Activated CD4-positive, CD25-positive, alpha-beta regulatory T cell treated with anti-CD3 and anti-CD28 coated beads, Interleukin-2, amount 50 U/mL, for 24 hours (primary cell): ENCODE results near the gene RUNX2.

Experiments used
- ATAC-seq, 2 donors: fragments of 150-1000 bp; cut with Tn5 transposase; one replicate each; pipeline ENCODE4 v1.10.0; 2021; ENCODE audit warnings: mild to moderate bottlenecking in 1 of 2, moderate library complexity in 1 of 2

RUNX2 gene

DNA sequence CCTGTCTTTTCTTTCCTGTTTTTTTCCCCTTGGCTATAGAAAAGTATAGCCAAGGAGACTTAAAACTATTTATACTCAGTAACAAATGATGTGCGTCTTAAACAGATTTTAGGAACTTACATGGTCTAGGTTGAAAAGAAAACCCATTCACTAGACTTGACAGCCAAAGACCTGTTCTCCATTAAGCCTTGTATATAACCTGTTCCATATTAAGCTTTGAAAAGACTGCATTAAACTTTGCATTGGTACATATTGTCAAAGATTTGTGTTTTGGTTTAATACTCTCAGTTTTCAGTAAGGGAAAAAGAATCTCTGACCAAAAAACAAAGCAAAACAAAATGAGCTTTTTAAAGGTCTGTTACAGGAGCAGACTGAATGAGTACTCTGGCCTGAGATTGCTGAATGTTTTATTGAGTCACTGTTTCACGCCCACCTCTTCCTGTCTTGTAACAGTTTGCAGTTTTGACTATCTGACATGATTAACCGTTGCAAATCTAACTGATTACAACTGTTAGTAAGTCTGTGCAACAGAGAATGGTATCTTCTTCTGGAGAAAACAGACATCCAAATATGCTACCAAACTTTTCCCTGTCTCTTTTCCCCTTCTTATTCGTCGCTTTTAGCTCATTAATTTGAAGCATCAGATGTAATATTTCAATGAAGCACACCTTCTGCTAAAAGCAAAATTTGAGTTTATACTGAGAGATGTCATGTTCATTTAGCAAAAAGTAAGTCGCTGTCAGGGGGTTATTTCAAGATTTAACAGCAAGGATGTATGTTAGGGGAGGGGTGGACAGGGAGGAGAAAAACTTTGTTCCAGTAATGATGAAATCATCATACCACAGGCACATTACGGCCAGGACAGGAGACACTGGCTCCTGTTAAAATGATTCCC is 108.7 kb downstream of the RUNX2 start:
- peak; percentile 93 to 95 for ATAC-seq

DNA sequence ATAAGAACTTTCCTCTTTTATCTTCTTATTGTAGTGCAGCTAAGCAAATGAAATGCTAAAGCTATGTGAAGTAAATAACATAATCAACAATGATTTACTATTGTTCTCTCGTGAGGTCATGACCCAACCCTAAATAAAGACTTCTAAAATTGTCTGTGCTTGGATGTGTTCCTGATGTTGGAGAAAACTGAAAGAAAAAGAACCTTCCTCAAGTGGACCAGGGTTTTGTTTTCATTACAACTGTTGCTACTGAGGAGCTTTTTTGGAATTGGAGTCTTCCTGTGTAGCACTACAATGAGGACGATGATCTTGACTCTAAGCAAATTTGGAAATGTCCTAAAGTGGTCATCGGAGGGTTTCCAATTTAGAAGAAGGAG is 109.3 kb downstream of the RUNX2 start:
- ATAC-seq, result no peak

DNA sequence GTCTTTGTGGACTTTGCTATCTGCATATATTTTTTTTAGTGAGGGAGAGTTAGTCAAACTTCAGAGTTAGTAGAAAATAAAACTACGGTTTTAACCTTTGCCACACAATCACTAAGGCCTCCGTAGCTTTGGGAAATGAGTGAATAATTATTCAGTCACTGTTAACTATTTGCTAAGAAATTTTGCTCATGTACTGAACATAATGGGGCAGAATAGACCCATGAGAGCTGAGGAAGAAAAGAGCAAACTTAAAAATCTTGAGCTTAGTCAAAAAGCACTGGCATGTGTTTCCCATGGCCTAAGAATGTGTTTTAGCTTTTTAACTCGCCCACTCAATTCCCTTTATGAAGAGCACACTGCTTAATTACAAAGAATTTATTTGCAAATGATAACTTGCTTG is 110.0 kb downstream of the RUNX2 start:
- ATAC-seq, result peak in 1 of 2 donors; percentile 6

DNA sequence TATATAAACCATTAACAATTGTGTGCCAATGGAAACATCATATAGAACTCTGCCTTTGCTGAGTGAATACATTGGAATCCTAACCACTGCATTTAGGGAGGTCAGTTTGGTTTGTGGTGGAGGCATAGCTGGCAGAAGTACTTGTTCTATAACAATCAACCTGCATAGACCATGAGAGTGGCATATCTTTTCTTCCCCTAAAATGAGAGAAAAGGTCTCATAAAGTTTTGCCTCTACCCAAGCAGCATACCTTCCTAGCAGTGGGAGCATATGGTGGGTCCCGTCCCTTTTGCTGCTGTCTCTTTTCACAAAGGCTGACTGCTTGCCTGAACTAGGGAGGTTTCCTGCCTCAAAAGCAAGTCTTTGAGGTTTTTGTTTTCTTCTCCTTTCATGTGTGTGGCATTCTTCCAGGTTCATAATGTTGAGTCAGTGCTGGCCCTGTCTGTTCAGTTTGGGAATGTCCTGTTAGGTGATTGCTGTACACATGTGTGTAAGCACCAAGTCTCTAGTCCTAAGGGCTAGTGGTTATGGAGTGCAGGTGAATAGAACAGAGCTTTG is 110.8 kb downstream of the RUNX2 start:
- ATAC-seq, result no peak

DNA sequence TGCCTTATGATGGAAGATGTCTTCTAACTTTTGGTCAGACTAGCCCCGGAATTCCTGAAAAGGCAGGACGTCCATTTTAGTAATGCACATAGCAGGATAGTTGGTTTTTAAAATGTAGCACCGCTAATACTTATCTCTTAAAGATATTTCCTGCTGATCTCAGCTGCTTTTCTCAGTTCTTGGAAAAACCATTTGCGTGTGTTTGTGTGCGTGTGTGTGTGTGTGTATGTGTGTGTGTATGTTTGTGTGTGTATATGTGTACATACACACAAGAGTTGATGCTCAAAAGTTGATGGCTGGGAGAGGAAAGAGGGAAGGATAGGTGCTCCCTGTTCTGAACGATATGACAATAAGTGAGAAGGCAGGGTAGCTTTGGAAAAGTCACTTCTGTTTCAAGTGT is 111.3 kb downstream of the RUNX2 start:
- ATAC-seq, result no peak

DNA sequence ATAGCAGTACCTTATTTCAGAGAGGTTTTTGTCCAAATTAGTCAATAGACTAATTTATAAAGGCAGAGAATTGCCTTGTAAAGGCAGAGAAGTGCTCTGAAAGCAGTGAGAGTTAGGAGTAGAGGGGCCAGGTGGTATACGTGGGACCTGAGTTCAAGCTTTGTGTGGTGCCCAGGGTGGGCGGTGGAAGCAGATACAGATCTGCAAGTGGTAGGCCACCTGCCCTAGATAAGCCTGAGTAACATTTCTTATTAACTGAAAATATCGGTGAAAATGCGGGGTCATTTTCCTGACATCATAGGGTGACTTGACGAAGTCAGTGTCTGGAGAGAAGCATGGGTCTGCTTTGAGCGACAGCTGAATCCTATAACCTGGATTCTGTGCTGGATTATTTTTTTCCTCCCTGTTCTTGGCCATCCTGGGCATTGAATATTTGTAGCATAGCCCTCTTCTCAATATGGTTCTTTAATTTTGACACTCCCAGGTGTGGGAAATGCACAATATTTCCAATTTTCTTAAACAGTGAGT is 111.8 kb downstream of the RUNX2 start:
- ATAC-seq, result no peak

DNA sequence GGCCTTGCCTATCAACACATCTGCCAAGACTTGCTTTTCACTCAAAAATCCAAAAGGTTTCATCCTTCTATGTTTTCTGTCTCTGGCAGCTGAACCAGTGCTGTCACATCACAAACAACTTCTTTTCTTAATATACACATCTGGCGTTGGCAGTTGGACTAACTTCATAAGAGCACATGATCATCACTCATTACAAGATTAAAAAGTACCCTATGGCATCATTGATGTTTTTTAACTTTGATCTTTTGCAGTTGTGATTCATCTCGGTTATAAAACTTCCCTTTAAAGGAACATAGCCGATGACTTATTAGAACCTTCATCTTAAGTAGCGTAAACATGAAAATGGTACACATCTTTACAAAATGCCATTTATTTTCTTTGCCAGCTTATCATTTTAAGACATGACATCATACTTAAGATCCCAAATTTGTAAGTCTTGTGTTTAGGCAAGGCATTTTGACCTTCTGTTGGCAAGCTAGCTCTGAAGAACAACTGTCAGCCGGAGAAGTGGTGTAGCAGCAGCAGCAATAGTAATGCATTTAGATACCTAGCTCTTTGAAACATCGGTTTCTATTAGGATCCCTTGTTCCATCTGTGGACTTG is 113.8 kb downstream of the RUNX2 start:
- peak; percentile 79 to 82 for ATAC-seq

DNA sequence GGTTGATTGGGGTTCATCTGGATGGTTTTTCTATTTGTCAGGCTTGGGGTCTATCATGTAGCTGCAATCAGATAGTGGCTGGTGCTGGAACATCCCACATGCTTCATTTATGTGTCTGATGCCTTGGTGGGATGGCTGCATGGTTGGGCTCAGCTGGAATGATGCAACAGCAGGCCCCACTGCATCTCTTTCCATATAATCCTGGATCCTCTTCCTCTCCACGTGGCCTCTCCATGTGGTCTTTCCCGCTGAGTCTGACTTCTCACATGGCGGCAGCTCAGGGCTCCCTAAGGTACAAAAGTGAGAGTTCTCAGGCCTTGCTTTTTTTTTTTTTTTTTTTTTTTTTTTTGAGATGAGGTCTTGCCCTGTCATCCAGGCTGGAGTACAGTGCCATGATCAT is 114.6 kb downstream of the RUNX2 start:
- ATAC-seq, result no peak

DNA sequence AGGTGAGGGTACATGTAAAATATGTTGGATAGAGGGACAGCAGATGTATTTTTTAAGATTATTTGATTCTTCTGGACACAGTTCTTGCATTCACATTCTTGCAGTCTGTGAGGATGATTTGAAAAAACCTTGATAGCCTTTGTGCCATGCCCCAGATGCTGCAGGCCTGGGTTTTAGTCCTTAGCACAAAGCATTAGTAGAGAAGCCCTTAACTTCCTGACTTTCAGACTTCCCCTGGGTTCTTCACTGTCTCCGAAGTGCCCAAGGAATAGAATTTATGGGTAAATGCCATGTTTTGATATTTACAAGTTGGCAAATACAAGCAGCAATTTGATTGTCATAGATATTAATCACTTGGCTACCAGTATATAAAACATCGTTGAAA is 117.2 kb downstream of the RUNX2 start:
- no peak for ATAC-seq

DNA sequence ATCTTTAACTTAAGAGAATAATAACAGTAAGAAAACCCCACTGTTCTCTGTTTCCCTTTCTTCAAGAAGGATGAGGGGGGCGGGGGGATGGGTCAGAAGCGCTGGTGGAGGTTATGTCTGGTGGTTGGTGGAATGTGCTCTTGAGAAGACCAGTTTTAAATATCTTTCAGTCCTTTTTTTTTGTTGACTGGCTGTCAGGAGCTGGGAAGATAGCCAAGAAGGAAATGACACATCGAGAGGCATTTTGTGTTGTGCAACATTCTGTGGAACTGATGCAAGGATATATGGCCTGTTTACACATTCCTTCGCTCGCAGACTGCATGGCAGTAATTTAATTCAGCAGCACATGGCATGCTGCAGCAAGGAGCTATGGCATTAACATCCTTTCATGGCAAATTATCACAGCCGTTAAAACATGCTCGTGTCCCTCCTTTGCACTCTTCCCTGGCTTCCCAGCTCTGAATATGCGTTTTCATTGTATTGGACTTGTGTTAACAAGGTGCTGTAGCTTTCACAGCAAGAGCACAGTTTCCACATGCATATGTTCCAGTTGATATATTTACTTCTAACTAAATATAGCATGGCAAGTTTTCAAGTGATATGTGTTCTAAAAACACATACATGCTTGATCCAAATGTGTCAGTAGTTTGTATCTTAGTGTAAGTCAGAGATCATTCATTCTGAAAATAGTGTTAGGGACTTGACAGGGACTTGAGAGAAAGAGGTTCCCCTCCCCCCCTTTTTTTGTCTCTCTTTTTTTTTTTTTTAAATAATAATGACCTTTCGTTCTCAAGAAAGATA is 117.8 kb downstream of the RUNX2 start:
- no peak for ATAC-seq

DNA sequence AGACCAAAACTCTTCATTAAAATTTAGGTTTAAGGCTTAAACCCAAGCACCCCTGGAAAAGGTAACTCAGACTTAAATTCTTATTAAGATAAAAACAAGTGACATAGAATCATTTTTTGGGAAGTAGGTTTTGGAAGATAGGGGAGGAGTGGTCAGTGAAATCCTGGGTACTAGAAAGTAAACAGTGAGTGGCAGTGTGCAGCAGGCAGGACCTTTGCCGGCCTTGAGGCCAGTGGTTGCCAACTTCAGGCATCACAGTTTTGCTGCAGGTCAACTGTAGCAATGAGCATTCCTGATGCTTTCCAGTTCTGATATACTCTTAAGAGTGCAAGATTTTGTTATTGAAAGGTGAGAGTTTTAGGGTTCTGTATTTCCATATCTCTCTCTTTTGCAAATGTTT is 118.9 kb downstream of the RUNX2 start:
- no peak for ATAC-seq

DNA sequence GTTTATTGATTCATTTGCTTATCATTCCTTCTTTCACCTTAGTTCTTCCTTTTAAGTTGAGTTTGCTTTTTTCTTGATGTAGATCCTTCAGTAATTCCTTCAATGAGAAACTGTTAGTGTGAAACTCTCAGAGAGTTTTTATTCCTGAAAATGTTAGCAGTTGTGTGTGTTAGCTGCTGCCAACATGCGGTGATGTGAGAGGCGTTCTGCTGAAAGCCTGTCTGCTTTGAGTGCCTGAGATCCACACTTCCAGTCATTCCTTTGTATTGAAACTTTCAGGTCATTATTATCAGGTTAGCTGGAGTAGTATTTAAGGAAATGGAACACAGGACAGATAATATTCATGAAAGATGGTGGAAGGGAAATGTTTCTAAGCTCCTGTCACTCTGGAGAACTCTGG is 119.6 kb downstream of the RUNX2 start:
- ATAC-seq, result no peak

DNA sequence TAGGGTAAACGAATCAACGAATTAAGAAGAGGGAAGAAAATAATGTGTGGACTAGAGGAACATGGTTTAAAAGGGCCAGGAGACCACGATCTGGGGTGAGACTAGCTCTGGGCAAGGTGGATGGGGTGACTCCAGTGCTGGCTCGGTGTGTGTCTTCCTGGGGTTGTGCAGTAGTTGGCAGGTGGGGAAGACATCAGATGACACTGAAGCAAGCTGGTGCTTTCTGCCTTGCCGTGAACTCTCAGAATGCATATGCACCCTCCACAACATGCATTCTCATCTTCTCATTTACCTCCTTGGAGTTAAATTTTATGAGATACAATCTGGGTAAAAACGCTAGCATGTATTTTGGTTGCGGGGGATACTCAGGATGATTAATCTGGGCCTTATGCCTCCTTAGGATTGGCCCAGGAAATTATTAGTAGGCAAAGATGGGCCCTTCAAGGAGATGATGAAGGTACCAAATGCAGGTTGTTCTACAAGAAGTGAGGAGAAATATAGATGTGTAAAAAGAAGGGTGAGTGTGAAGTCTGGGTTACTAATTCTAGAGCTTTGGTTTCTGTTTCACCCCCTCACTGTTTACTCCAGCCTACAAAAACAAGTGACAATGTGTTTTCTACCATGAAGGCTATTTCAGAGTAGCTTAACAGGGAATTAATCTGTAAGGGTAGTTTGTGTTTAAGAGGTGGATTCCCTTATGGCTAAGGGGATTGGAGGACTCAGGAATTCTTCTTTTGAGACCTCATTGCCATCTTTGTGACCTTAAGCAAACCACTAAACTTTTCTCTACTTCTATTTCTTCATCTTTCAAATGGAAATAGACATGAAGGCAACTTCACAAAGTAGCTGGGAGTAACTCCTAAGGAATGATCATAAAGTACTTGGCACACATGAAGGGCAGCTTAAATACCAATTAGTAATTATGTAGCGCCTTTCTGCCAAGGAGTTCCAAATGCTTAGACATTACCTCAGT is 120.6 kb downstream of the RUNX2 start:
- ATAC-seq, result peak; percentile 60 to 68

DNA sequence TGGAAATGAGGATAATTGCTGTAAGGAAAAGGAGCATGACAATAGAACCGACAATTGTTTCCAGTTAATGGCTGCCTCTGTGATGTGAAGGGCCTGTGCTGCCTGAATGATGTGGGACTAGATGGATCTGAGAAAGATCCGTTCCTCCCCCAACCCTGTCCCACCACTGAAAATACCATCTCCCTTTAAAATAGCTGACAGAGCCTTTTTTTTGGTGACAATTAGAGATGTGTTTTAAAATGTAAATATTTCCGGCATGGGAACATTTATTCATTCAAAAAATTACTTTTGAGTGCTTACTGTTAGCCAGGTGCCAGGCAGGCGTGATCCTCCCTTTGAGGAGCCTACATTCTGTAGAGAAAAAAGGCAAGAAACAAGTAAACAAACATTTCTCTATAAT is 122.0 kb downstream of the RUNX2 start:
- no peak for ATAC-seq

DNA sequence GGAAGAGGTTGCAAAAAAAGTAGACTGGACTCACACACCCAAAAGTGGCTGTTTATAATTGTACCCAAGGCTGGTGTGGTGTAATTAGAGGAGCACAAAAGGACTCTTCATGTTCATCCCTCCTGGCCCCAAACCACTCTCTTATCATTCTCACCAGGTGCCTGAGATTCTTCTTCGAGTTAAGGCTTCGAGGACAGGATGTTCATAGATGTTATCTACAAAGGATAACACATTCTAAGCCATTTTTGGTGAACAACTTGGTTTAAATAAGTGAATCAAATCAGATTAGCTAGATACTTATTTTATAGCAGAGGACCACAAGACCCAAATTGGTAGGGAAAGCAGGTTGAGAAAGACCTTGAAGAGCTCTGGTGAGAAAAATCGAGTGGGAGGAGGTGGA is 122.7 kb downstream of the RUNX2 start:
- ATAC-seq, result no peak

DNA sequence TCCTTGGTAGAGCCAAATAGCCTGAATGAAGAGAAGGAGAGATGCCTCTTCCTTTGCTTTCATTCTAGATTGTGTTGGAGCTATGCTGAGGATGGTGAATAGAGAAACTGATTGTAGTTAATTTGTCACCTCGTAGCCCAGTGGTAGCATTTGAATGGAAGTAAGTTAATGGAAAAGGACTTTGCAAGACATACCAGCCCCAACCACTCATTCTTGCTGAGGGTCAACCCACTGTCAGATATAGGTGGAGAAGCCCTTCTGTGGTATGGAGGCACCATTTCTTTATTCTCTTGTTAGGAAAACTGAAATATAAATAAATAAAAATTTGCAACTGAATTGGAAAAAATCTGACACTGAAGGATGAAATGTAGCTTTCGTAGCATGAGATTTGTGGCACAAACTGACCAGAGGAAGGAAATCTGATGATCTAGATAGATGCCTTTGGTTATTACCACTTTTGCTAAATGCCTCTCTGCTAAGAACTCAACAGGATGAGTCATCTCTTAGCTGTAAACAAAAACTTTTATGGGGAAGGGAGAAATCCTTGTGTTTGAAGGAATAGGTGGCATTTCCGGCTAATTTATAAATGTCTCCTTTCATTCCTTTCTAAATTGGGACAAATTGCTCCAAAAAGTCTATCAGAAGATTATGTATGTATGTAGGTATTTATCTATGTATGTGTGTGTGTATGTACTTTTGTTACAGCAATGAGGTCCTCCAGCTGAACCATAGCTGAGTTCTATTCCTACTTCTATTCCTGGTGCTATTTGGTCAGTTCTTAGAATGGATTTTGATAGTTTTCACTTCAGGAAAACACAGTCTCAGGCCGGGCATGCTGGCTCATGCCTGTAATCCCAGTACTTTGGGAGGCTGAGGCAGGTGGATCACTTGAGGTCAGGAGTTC is 126.1 kb downstream of the RUNX2 start:
- no peak for ATAC-seq

DNA sequence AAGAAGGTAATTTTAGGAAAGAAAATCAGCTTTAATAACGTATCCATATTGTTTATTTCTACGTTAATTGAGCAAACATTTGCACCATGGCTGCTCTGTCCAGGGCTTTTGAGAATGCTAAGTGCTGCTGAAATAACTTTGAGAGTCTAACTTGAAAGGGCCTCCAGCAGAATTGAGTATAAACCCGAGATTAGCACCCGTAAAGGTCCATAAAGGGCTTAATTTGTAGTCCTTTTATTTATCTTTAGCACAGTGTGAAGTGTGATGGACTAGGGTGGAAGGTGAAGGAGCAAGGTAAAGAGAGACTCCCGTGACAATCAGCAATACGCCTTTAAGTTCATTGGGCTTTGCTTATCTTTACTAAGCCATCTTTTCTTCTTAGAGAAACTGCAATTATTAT is 127.3 kb downstream of the RUNX2 start:
- no peak for ATAC-seq

DNA sequence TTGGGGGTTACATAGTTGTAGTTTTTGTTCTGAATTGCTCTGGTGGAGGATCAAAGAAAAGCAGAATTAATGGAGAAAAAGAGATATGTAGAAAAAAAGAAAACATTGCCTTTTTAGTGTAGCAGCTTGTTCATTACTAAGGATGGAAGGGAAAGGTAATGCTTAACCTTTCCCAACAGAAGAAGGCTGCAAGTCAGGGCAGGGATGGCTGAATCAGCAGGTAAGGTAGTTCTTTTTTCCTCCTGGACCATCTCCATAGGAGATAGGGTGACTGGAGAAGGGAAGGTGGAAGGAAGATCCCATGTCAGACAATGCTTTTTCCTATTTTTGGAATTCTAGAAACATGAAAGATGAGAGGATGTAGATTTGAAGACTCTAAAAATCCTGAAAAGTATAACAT is 129.0 kb downstream of the RUNX2 start:
- no peak for ATAC-seq

DNA sequence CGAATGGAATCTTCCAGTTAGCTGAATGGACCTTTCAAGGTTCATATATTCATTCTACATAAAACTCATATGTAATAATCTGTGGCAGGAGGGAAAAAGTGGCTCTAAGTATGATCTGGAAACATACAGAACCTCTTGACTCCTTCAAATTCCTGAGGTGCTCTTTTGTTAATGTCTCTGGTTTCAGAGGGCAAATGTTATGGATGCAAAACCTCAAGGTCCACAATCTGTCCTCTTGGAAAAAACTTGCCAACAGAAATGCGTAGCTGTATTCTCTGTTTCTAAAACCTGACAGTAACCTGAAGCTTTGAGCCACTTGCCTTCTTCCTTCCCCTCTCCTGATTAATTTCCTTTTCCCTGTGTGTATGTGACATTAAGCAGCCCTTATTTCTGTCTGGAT is 130.5 kb downstream of the RUNX2 start:
- no peak for ATAC-seq

DNA sequence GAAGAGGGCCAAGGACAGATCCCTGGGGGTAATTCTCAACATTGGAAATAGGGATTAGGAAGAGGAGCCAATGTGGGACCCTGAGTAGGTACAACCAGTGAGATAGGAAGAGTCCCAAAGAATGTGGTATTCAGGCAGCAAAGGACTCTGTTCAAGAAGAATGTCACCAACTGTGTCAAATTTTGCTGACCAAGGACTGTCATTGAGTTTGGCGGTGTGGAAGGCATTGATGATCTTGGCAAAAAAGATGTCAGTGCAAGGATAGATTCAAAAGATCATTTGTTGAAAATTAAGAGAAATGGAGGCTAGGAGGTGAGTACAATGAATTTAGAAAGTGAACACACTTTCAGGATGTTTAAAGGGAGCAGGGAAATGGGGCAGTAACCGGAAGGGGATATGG is 132.0 kb downstream of the RUNX2 start:
- ATAC-seq, result no peak

DNA sequence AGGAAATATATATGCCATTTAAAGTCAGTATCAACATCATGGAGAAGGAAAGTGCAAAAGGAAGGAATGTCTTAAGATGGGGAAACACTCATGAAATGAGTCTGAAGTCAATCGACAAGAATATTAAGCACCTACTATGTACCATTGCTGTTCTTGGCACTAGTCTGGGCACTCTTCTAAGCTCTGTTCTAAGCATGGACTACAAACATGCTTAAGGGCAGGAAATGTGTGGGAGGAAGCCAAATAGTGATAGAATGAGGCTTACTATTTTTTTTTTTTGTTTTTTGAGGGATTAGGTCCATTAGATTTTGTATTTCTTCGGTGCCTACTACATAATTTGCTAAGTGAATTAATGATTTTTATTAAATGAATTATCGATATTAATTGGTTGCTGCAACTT is 133.4 kb downstream of the RUNX2 start:
- no peak for ATAC-seq
